Kidney (tissue), 14 donors: ENCODE results near the gene SPRY4. TPM values are rescaled to one million over a fixed set of nuclear protein-coding genes. Genes with fewer than 3 reads are reported as not detected.

ENCODE experiments used
- DNase-seq, 5 donors: peaks; one replicate each; pipeline ENCODE4 v3.0.0-alpha.2; 2013 to 2020
- FAIRE-seq: peaks from 2 replicates; lab custom pipeline; 2012; peaks lifted over from hg19 to GRCh38; lab: Jason Lieb, UNC
- H3K27ac ChIP-seq, 2 donors: one replicate each; pipeline ENCODE4 v1.7.0; 2013; ENCODE audit warnings: low read depth in 2 of 2, low read length in 2 of 2, inconsistent platforms in 1 of 2
- H3K27me3 ChIP-seq: one replicate; pipeline ENCODE4 v1.7.1; 2013; ENCODE audit warnings: low read length, inconsistent platforms; ENCODE audit not compliant: control insufficient read depth, insufficient read depth
- H3K36me3 ChIP-seq, 3 donors: one replicate each; pipeline versions ENCODE4 v1.7.0 to v1.7.1; 2013; ENCODE audit warnings: low read length in 3 of 3, control low read depth in 1 of 3, inconsistent platforms in 1 of 3; ENCODE audit not compliant: insufficient read depth in 3 of 3, control insufficient read depth in 2 of 3
- H3K4me1 ChIP-seq, 3 donors: one replicate each; pipeline versions ENCODE4 v1.7.0 to v1.7.1; 2013; ENCODE audit warnings: low read length in 3 of 3, inconsistent platforms in 1 of 3, low read depth in 1 of 3; ENCODE audit not compliant: control insufficient read depth in 2 of 3, insufficient read depth in 2 of 3
- H3K4me3 ChIP-seq, 3 donors: one replicate each; pipeline versions ENCODE4 v1.7.0 to v1.8.1; 2013; ENCODE audit warnings: low read length in 3 of 3, control low read depth in 1 of 3, inconsistent platforms in 1 of 3
- H3K9ac ChIP-seq, 3 donors: one replicate each; pipeline versions ENCODE4 v1.7.0 to v1.7.1; 2013; ENCODE audit warnings: low read length in 3 of 3, control low read depth in 1 of 3, inconsistent platforms in 1 of 3
- H3K9me3 ChIP-seq, 3 donors: one replicate each; pipeline versions ENCODE4 v1.7.0 to v1.7.1; 2013; ENCODE audit warnings: low read length in 3 of 3, control low read depth in 1 of 3, inconsistent platforms in 1 of 3; ENCODE audit not compliant: control insufficient read depth in 2 of 3, insufficient read depth in 1 of 3
- CTCF ChIP-seq: IDR thresholded peaks from 3 replicates; pipeline ENCODE4 v1.5.1; 2012; ENCODE audit warnings: mild to moderate bottlenecking, moderate library complexity, borderline replicate concordance; ENCODE audit not compliant: insufficient read depth; ENCODE audit errors: extremely low read depth
- intact Hi-C: fragments of 100-400 bp; cut with DNase I; formaldehyde crosslinking; loops from one replicate; pipeline ENCODE4 v1.11.1; 2022
- polyA plus RNA-seq: library from polyadenylated mRNA; stranded (reverse); fragments of 350-450 nt; fragmentation: Illumina TruSeq; extraction: RNeasy Lipid Tissue Mini Kit (QIAGEN cat#74804); gene quantifications from one replicate; pipeline ENCODE4 v1.2.3, GENCODE V29; 2014; ENCODE audit warnings: low read depth, low replicate concordance; ENCODE audit not compliant: insufficient read depth
- total RNA-seq: library from RNA; stranded (reverse); fragmentation: NEBNext Ultra II Directional; extraction: Animal tissue kit (Norgen Biotek cat#: 25700); gene quantifications from one replicate; pipeline ENCODE4 v1.2.1, GENCODE V29; 2021
- donor health status: control.
- donor health status: control.
- donor health status: control.
- donor health status: control.
- donor health status: control.
- donor health status: DM: yes; HTN: yes; CAD: no.
- donor health status: Normal renal cell carcinoma (clear cell type).

SPRY4 gene
- total and polyA plus RNA-seq, 2 donors from 2014 or later, result 6.0 to 16.6 TPM

DNA sequence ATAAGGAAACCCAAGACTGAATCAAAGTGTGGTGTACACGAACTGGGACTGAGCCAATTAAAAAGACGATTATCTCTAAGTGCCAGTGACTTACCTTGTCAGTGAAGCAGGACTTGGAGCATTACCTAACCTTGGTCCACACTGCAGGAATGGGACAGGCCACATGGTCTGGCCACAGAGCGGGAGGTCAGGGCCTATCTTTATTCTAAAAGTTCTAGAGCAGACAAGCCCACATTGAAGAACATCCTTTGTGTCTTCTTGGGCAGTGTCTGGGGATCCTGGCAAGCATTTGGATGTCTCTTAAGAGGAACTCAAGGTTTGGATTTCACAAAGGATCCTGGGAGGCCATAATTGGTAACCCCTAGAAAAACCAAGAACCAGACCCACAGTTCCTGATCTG, 16.5 kb downstream of the SPRY4 start:
- DNase-seq, result no peak
- no peak for TF ChIP-seq CTCF

DNA sequence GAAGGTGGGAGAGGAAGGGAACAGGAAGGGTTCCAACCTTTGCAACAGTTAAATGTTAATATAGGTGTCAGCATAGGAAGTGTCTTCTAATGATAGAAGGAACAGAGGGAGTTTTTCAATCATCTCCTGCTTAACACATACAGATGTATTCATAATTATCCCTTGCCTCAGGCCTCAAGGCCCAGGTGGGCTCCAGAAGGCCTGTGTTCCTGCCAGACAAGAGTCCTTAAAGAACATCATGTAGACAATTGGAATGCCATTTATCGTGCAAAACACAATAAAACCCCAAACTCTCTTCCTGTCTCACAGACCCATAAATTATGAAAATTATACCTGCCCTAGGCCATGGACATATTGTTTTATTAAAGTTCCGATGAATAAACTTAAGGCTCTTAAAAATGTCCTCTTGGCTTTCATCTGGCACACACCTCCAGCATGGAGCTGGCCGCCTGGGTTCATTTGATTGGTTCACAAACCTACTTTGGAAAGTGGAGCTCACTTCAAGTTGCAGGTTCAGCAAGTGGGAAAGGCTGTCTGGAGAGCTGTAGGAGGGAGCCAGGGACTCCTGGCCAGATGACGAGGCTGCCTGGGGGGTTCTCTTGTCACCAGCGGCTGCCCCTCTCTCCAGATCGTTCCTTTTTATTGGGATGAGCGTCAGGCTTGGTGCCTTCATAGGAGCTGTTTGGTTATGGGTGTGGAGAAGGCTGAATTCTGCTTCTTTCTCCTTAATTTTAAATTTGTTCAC, 17.5 kb downstream of the SPRY4 start:
- Histone ChIP-seq H3K27me3 (no peaks in the 10 kb centered on the region), H3K9me3 (no peaks in the 10 kb centered on the region), H3K27ac (no peak overlapping the region), H3K36me3 (peaks cover 0 to 5% (median under 1%) of the 10 kb centered on the region in 3 donors), H3K4me1 (peaks cover 0 to 3% (median 0%) of the 10 kb centered on the region in 3 donors), H3K4me3 (no peak overlapping the region), H3K9ac (no peak overlapping the region)
- no peak for DNase-seq
- intact Hi-C loops, result no loop called here
- no peak for FAIRE-seq
- no peak for TF ChIP-seq CTCF

More for the DNA sequence above, 16.5 kb downstream of the SPRY4 start:
- intact Hi-C loops, result no loop called here
- H3K36me3 ChIP-seq, result peaks cover 0 to 12% (median 4%) of the 10 kb centered on the region in 3 donors
- H3K27me3 ChIP-seq, result no peaks in the 10 kb centered on the region
- FAIRE-seq, result no peak
- no peaks in the 10 kb centered on the region for H3K9me3 ChIP-seq
- H3K27ac ChIP-seq, result no peak overlapping the region
- no peak overlapping the region for H3K4me3 ChIP-seq
- peaks cover 0 to 5% (median 0%) of the 10 kb centered on the region in 3 donors for H3K4me1 ChIP-seq
- no peak overlapping the region for H3K9ac ChIP-seq

GRCh38 chr5:142306077-142306502, 18.7 kb downstream of the SPRY4 start:
- H3K4me1 ChIP-seq, result peaks cover 0 to 3% (median 0%) of the 10 kb centered on the region in 3 donors
- no peak for FAIRE-seq

More at GRCh38 chr5:142306077-142306502, 18.7 kb downstream of the SPRY4 start:
- intact Hi-C loops, result no loop called here
- no peak for TF ChIP-seq CTCF
- no peak overlapping the region for H3K27ac ChIP-seq
- H3K9me3 ChIP-seq, result no peaks in the 10 kb centered on the region
- DNase-seq, result no peak
- H3K9ac ChIP-seq, result no peak overlapping the region
- H3K4me3 ChIP-seq, result no peak overlapping the region
- peaks cover 0 to 5% (median 0%) of the 10 kb centered on the region in 3 donors for H3K36me3 ChIP-seq
- no peaks in the 10 kb centered on the region for H3K27me3 ChIP-seq
